K562 (cell line): ENCODE results near the gene GFRAL. TPM values are rescaled to one million over a fixed set of nuclear protein-coding genes. Genes with fewer than 3 reads are reported as not detected.

Source experiments
- HMBOX1 ChIP-seq: sonication (generic); IDR thresholded peaks from 2 replicates; pipeline ENCODE4 v1.6.1; 2016
- SAFB2 ChIP-seq: fragments of 200-400 bp; formaldehyde crosslinking; IDR thresholded peaks from 2 replicates; pipeline ENCODE4 v1.6.1; 2018; ENCODE audit warnings: borderline replicate concordance, low read length, low read depth, moderate library complexity; ENCODE audit not compliant: severe bottlenecking
- STAT6 ChIP-seq: sonication (generic); formaldehyde crosslinking; IDR thresholded peaks from 2 replicates; pipeline ENCODE4 v1.8.1; 2023; ENCODE audit warnings: mild to moderate bottlenecking, missing genetic modification reagents
- THAP7 ChIP-seq: fragments of 250-450 bp; sonication (Bioruptor Pico); IDR thresholded peaks from 2 replicates; pipeline ENCODE4 v1.5.0; 2021
- ZNF239 ChIP-seq: fragments of 250-450 bp; sonication (Bioruptor Pico); IDR thresholded peaks from 2 replicates; pipeline ENCODE4 v1.4.0; 2020; ENCODE audit warnings: mild to moderate bottlenecking
- ZNF407 ChIP-seq: fragments of 450-650 bp; IDR thresholded peaks from 2 replicates; pipeline ENCODE4 v1.6.1; 2016; ENCODE audit warnings: low read depth
- polyA plus RNA-seq, 8 experiments: library from polyadenylated mRNA; depleted of rRNA in 4 of 8; stranded (reverse) in 5 of 8; unstranded in 3 of 8; fragments of >200 nt; fragmentation: Nextera tagmentation in 2 of 8; fragmentation: Illumina TruSeq in 1 of 8; extraction: Ambion mirVana in 2 of 8; extraction: Trizol in 1 of 8; gene quantifications; 2 replicates each; pipeline versions ENCODE4 v1.2.1 to v1.2.3, GENCODE V29; 2011 to 2014; ENCODE audit warnings: inconsistent platforms in 1 of 8, missing spikeins in 1 of 8
- total RNA-seq, 7 experiments: library from RNA; depleted of rRNA in 6 of 7; stranded (reverse); fragments of >200 nt in 6 of 7; fragmentation: Illumina TruSeq in 2 of 7; extraction: Trizol in 2 of 7; gene quantifications; 2 replicates each; pipeline versions ENCODE4 v1.2.1 to v1.2.3, GENCODE V29; 2011 to 2021; ENCODE audit warnings: low replicate concordance in 1 of 7

GFRAL gene
- total and polyA plus RNA-seq, 9 of the 15 experiments (the other 6 are each of a cell fraction or from before 2014, with no cell fraction given) = not detected

- no peak for TF ChIP-seq THAP7 (CRISPR knock-in tag)
- no peak for TF ChIP-seq STAT6 (CRISPR knock-in tag)
- no peak for TF ChIP-seq HMBOX1
- TF ChIP-seq ZNF407 = no peak
- TF ChIP-seq ZNF239 (CRISPR knock-in tag) = no peak
- TF ChIP-seq SAFB2 = no peak
Measured at GRCh38 chr6:55448451-55448850, 121.2 kb downstream of the GFRAL start (continued).
